RKO (cell line): ENCODE results near the gene ADAMTS9.
"Not testable (repeated sequence)": the region's sequence is repeated elsewhere in the genome, so short reads cannot be mapped to it uniquely, and the experiment has no call there.

Source experiments
- DNase-seq: peaks from one replicate; pipeline ENCODE4 v3.0.0-alpha.2; 2016; ENCODE audit warnings: low spot score

Gene ADAMTS9

DNA sequence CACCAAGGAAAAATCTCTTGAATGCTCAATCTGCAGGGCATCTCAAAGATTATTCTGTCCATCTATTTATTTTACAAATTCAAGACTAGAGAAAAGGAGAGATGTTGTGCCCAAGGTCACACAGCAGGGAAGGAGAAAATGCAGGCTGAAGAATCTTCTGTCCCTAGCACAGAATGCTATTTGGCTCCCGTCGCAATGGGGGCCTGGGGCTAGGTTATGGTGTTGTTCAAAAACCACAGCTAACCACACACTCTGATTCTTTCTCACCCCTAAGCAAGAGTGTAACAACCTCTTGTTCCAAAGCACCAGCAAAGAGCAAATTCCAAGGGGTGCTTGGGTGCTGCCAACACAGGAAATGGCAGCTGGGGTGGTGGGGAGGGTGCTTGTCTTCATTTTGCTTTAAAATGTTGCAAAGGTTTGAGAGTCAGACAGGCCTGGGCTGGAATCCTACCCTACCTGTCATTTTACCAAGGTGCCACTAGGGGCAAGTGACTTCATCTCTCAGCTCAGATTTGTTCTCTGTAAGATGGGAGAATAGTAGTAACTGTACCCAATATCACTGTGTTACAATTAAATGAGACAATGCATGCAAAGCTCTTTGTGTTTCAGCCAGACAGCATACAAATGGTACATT lies 112.5 kb downstream of the ADAMTS9 start:
- peak; percentile 54 for DNase-seq

DNA sequence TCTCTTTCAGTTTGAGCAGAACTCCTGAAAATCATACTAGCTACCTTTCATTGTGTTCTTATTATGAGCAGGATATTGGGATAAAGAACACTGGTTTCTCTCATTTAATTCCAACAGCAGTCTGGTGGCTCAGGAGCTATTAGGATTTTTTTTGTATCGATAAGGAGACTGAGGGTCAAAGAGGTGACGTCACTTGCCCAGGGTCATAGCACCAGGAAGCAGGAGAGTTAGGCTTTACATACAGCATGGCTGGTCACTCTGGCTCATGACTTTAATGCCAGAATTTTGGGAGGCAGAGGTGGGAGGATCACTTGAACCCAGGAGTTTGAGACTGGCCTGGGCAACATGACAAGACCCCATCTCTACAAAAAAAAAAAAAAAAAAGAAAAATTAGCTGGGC lies 113.6 kb downstream of the ADAMTS9 start:
- DNase-seq = no peak

DNA sequence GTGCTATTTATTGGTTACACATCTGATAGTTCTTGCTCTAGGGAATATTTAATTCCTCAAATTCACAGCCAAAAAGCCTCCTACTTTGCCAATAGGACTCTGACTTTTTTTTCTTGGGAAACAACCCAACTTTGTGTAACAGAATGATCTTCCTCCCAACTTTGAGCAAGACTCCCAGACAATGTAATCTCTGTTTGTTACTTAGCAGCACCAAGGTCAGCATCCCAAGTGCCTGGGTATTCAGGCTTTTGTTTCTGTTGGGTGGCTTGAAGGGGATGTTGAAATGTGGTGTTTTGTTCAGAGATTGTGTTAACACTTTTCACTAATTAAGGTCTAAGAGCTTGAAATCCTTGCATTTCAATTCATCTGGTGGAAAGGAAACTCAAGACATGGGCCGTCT lies 115.8 kb downstream of the ADAMTS9 start:
- no peak for DNase-seq

DNA sequence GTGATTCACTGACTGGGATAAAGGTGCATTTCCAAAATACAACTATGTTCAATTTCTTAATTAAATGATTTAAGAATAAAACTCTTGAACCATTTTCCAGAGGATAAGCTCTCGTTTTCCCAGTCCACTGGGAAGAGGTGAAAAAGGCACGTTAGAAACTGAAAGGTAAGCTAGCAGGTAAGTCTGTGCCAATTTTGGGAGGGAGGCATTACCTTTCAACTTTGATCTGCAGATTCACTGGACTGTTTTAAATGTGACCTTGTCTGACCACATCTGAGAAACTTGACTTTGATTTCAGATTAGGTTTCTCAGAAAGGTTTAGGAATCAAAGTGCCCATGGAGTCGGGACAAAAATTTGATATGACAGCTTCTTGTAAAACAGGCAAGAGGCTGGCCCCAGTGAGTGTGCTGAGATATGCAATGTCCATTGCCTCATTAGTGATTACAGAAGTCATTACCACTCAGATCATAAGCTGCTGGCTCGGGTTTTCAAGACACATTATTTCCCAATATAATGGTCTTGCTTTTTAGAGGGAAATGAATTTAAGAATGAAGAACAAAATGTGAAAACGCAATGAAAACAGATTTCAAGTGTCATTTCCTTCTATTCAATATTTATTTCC lies 118.8 kb downstream of the ADAMTS9 start:
- DNase-seq = no peak

DNA sequence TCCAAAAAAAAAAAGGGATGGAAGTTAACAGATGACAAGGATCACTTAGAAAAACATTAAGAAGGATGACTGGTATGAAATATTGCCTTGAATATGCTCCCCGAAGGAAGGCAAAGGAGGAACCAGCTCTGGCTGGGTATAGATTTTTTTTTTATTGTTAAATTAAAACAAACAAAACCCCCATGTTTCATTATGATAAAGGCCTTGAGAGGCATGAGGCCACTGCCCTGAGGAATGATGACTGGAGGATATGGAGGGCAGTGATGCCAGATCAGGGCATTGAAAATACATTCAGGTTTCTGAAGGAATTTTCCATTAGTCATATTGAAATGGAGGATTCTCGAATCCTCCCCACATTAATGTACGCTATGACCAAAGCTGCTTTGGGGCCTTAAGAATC lies 120.9 kb downstream of the ADAMTS9 start:
- no peak for DNase-seq

DNA sequence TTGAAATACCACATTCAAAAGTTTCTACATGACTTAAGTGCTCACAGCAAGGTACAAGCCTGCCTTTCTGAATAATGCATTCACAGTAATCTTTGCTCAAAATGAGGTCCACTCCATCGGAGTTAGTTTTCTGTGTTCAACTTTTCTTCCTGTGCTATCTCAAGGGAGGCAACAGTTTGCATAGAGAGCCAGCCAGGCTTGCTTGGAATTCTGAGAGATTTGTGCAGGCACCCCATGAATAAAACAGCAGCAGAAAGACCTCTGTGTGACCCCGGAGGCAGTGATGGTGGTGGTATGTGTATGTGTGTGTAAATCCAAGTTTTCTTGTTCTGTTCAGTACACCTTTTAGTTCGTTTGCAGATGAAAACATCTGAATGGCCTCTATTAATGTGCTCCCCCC lies 124.0 kb downstream of the ADAMTS9 start:
- no peak for DNase-seq

DNA sequence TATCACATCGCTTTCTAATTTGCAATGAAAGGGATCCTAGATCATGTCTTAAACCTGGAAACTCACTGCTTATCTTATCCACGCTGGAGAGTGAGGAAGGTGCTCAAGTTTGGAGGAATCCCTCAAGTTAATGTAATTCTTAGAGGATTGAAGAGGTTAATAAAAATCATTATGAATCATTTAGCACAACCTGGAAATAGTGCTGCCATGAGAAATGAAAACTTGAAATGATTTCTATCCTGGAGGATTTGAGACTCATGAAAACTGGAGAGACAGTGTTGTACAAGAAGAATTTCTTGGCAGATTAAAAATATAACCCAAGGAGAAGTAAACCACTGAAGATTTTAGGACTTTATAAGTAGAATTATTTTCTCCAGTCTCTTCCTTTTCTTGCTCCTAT lies 125.9 kb downstream of the ADAMTS9 start:
- no peak for DNase-seq

DNA sequence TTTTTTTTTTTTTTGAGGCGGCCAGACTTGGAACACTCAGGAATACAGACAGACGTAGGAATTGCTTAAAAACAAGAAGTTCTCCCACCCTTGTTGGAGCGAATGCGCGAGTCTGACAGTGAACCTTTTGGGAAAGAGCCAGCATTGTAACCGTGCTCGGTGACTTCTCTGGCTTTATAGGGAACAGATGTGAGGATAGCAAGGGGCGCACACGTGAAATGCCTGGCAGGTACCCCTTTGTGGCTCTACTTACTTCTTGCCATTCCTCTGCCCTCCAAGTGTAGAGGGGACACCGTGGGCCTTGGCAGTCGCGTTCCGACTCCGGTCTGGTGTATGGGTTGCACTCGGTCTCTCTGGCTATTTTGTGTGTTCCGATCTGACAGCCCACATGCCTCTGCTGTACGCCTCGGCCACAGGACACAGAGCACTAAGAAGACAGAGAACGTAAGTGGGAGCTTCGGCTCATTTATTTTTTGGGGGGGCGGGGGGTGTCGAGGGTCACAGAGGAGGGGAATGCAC lies 126.4 kb downstream of the ADAMTS9 start:
- no peak for DNase-seq

DNA sequence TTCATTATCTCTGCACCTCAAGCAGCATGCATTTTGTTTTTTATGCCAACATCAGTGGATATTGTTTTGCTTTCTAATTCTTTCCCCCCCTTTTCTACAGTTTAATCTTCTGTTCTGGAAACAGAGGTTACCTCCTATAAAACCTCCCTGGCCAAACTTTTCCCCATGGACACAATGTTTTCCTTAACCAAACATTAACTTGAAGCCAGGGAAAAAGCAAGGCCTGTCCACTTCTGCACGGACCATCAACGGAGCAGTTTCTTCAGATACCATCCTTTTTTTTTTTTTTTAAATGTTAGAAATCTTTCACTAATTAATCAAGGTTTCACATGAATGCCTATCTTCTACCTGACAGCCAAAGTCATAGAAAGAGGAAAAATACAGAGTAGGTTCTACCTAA lies 127.0 kb downstream of the ADAMTS9 start:
- DNase-seq = no peak

DNA sequence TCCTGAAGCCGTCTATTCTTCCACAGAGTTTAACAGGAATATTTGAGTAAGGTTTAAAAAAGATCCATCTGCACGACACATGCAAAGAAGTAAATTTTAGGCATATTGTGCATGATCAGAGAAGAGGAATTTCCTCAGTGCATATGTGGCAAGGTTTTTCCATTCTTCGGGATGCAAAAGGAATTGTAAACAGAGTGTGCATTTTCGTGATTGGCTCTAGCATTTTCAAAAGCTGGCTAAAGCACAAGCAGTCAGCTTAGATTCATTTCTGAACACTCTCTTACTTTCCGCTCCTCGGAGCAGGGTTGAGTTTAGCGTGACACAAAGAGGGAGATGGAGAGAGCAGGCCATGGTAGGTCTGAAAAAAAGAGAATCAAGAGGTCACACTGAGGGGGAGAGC lies 128.2 kb downstream of the ADAMTS9 start:
- no peak for DNase-seq

DNA sequence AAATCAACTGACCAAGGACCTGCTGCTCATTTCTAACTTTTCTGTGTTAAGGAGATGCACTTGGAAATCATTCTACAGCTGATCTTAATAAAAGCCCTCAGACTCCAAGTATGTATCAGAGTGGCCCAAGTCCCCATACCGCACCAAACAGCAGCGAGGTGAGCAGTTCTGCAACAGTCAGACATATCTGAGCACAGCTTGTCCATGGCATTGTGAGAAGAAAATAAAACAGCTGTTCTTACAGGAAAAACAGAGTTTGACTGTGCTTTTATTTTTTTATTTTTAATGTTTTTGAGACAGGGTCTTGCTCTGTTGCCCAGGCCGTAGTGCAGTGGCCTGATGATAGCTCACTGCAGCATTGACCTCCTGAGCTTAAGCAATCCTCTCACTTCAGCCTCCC lies 131.8 kb downstream of the ADAMTS9 start:
- no peak for DNase-seq

DNA sequence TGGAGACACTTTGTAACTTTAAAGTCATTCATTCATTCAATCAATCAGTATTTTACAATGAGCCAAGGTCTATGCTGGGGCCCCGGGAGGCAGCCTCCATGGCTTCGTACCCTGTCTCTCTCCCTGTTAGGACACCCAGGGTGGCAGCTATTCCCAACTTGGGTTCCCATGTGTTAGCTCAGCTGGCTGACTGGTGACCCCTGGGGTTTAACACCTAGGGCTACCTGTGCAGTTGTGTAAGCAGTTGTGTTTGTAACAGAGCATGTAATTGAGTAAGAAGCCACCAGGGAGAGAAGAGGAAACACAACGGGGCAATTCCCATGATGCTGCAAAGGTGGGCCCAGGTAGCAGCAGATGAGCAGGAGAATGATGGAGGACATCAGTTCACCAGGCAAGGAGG lies 132.4 kb downstream of the ADAMTS9 start:
- no peak for DNase-seq

DNA sequence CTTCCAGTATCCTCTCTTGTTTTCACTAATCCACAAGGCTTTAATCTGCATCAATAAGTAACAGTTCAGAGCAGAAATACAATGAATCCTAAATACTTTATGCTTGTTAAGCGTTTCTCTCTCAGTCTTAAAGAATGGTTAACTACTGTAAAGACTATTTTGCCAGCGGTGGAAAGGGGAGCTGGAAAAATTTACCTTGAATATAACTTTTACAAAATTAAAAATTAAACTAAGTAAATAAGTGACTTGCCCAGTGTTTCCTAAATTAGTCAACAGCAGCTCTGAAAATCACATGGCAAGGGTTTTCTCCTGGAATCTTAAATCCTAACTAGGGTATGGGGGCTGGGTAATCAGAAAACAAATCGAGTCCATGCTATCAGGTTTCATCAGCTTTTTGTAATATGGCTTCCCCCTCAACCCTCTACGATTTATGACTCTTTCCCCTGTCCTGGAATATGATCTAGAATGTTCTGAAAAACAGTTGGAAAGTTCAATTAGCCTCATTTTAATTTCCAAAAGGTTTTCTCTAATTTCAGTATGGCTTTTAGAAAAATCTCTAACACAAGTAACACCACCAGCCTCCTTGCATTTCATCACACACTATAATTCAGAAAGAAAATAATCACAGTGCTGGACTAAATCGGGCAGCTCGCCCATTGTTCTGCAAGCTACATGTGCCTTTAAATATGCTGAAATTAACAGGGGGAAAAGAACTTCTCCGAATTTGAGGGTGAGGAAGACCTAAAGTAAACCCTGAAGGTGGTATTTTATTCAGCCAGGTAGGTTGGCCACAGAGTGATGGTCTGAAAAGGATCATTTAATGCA lies 133.5 kb downstream of the ADAMTS9 start:
- DNase-seq = no peak

DNA sequence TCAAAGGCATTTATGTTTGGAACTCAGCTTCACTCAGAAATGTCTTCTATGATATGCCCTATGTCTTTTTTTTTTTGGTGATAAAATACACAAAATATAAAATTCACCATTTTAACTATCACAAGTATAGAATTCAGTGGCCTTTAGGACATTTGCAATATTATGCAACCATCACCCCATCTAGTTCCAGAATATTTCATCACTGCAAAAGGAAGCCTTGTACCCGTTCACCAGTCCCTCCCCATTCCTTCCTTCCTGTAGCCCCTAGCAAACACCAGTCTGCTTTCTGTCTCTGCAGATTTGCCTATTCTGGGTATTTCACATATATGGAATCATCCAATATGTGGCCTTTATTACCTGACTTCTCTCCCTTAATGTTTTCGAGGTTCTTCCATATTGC lies 134.8 kb downstream of the ADAMTS9 start:
- no peak for DNase-seq

DNA sequence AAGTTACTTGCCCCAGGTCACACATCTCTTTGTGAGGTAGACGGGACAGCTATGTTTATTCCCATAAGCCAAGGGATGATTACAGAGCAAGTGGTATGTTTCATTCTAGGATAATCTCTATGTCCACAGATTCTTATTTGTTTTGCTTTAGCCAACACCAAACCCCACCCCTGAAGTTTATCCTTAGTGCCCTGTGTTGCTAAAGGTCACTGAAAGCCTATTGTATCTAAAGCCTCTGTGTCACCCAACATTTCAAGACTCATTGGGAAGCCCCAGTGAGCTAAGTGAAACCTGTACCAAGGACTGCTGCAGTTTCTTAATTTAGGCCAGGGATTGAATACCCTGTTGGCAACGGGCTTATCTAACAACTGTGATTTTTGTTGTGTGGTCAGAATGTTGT lies 135.6 kb downstream of the ADAMTS9 start:
- DNase-seq = no peak

DNA sequence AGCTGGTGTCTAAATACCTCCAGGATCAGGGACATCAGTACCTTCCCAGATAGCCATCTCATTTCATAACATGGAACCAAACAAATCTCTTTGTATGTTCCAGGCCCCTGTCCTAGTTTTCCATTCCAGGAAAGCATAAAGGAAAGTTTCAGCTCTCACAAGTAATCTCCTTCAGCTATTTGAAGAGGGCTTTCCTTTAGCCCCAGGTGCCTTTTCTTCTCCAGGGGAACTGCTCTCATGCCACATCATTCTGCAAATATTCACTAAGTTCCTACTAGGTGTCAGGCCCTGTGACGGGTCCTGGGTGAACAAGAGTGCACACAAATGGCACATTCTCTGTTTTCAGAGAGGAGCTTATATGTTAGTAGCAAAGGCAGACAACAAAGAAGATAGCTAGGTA lies 136.1 kb downstream of the ADAMTS9 start:
- DNase-seq = no peak

DNA sequence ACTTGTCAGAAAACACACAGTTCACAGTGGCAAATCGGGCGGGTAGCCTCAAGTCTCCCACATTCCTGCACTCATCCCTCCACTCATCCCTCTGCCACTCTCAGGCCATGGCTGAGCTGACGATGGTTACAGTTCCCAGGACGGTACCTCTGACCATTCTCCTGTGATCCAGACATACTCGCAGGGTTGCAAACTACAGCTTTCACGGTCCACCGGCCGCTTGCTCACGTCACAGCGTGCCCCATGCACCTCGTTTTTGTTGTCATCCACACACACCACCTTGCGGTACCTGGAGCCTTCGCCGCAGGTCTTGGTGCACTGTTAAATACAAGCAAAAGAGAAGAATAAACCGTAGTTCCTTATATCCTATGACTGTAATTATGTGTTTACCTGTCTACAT lies 137.1 kb downstream of the ADAMTS9 start:
- DNase-seq = no peak

DNA sequence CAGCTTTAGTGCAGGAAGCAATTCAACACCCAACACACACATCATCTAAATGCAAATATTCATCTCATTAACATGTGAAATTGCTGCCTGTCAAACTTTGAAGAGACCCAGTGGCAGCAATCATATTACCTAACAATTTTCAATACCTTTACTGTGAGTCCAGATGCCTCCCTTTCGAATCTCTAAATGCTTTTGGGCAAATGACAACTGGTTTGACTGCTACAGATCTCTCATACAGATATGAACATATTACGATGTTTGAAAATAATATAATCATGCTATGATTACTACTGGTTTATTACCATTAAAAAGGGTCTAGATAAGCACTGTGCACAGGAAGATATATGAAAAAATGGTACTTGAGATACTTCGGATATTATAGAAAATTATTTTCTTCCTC lies 137.9 kb downstream of the ADAMTS9 start:
- DNase-seq = no peak

DNA sequence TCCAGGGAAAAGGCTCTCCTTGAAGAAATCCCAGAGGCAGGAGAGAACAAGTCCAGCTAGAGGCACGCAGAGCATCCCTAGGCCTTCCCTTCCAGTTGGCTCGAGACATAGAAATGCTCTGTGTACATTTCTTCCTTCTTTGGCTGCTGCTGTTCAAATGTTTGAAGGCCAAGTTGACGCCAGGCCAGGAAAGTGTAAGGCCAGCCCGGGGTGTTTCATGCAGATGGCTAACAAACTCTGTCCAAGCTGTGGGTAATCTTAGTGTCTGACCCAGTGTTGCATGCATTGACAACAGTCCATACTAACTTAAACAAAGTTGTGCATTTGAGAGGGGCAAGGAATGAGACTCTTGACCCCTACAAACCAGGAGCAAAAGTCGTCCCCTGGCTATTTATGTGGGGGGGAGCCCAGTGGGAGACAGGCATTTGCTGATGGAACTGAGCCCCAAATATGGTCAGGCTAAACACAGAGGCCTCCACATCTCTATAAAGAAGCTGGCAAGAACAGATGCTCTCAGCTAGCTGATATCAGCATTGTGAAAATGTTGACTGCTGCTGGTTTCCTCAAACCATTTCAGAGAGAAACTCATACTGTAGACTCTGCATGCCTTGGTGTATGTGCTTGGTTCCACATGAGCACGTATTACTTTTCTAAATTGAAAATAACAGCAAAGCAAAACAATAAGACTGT lies 139.5 kb downstream of the ADAMTS9 start:
- no peak for DNase-seq

DNA sequence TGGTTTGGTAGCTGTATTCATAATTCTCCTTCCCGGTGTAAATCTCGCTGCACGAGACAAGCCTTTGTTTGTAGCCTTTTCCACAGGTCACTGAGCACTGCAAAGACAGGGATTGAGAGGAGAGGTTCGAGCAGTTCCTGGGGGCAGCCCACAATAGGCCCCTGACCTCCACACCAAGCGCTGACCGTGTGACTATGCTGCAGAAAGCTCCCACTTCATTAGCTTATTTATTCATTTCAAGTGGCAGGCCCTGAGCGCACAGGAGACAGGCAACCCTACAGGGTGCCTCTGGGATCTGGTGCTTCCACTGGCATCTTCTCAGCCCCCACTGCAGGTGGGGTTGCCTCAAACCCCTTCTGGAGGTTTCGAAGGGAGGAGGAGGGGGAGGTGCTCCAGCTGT lies 140.9 kb downstream of the ADAMTS9 start:
- no peak for DNase-seq

DNA sequence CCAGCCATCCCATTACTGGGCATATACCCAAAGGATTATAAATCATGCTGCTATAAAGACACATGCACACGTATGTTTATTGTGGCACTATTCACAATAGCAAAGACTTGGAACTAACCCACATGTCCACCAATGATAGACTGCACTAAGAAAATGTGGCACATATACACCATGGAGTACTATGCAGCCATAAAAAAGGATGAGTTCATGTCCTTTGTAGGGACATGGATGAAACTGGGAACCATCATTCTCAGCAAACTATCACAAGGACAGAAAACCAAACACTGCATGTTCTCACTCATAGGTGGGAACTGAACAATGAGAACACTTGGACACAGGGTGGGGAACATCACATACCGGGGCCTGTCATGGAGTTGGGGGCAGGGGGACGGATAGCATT lies 142.6 kb downstream of the ADAMTS9 start:
- not testable (repeated sequence) for DNase-seq

DNA sequence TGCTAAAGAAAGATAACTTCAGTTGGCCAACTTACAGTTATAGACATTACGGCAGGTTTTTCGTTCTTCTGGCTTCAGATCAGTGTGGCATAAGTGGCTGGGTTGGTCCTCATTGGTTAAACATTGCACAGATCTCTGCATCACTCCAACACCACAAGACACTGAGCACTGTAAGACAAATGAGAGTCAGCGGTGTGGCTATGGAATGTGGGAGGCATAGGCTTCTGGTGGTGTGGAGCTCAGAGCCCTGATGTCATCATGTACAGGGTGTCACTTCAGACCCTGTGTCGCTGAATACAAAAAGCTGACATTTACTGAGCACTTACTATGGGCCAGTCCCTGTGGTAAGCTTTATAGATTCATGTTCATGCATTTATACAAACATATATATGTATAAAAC lies 146.0 kb downstream of the ADAMTS9 start:
- no peak for DNase-seq
